ENCODE measurements around the gene TSPAN16. TPM values are rescaled to one million over a fixed set of nuclear protein-coding genes. Genes with fewer than 3 reads are reported as not detected.

Gene TSPAN16
- total RNA-seq, 1 experiment from 2014 or later = not detected

DNA sequence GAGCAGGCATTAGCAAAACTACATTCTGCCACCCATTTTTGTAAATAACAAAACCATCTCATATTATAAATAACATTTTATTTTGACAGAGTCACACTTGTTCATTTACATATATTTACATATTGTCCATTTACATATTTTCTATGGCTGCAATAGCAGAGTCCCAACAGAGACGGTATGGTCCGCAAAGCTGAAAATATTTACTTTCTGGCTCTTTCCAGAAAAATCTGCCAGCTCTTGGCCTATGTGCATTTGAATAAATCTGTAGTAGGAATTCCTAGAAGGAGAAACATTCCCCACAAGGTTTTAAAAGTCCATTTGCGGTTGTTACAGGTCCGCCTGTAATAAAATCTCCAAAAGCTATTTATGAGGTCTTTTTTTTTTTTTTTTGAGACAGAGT lies 5.7 kb upstream of the TSPAN16 start:
- TF ChIP-seq KAT7 (CRISPR knock-in tag; IDR thresholded peaks at IDR 0.05; ENCODE audit: borderline replicate concordance) (no peak), ETV6 (CRISPR knock-in tag; IDR thresholded peaks at IDR 0.05) (no peak)
- TF ChIP-seq, protein P1, sequence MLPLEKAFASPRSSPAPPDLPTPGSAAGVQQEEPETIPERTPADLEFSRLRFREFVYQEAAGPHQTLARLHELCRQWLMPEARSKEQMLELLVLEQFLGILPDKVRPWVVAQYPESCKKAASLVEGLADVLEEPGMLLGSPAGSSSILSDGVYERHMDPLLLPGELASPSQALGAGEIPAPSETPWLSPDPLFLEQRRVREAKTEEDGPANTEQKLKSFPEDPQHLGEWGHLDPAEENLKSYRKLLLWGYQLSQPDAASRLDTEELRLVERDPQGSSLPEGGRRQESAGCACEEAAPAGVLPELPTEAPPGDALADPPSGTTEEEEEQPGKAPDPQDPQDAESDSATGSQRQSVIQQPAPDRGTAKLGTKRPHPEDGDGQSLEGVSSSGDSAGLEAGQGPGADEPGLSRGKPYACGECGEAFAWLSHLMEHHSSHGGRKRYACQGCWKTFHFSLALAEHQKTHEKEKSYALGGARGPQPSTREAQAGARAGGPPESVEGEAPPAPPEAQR (CRISPR knock-in tag; IDR thresholded peaks at IDR 0.05) = no peak
- TF ChIP-seq, protein P2, sequence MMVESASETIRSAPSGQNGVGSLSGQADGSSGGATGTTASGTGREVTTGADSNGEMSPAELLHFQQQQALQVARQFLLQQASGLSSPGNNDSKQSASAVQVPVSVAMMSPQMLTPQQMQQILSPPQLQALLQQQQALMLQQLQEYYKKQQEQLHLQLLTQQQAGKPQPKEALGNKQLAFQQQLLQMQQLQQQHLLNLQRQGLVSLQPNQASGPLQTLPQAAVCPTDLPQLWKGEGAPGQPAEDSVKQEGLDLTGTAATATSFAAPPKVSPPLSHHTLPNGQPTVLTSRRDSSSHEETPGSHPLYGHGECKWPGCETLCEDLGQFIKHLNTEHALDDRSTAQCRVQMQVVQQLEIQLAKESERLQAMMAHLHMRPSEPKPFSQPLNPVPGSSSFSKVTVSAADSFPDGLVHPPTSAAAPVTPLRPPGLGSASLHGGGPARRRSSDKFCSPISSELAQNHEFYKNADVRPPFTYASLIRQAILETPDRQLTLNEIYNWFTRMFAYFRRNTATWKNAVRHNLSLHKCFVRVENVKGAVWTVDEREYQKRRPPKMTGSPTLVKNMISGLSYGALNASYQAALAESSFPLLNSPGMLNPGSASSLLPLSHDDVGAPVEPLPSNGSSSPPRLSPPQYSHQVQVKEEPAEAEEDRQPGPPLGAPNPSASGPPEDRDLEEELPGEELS (CRISPR knock-in tag; IDR thresholded peaks at IDR 0.05) = no peak
- TF ChIP-seq, protein P3, sequence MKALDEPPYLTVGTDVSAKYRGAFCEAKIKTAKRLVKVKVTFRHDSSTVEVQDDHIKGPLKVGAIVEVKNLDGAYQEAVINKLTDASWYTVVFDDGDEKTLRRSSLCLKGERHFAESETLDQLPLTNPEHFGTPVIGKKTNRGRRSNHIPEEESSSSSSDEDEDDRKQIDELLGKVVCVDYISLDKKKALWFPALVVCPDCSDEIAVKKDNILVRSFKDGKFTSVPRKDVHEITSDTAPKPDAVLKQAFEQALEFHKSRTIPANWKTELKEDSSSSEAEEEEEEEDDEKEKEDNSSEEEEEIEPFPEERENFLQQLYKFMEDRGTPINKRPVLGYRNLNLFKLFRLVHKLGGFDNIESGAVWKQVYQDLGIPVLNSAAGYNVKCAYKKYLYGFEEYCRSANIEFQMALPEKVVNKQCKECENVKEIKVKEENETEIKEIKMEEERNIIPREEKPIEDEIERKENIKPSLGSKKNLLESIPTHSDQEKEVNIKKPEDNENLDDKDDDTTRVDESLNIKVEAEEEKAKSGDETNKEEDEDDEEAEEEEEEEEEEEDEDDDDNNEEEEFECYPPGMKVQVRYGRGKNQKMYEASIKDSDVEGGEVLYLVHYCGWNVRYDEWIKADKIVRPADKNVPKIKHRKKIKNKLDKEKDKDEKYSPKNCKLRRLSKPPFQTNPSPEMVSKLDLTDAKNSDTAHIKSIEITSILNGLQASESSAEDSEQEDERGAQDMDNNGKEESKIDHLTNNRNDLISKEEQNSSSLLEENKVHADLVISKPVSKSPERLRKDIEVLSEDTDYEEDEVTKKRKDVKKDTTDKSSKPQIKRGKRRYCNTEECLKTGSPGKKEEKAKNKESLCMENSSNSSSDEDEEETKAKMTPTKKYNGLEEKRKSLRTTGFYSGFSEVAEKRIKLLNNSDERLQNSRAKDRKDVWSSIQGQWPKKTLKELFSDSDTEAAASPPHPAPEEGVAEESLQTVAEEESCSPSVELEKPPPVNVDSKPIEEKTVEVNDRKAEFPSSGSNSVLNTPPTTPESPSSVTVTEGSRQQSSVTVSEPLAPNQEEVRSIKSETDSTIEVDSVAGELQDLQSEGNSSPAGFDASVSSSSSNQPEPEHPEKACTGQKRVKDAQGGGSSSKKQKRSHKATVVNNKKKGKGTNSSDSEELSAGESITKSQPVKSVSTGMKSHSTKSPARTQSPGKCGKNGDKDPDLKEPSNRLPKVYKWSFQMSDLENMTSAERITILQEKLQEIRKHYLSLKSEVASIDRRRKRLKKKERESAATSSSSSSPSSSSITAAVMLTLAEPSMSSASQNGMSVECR (CRISPR knock-in tag; IDR thresholded peaks at IDR 0.05; ENCODE audit: borderline replicate concordance) = no peak
- TF ChIP-seq, protein P4, sequence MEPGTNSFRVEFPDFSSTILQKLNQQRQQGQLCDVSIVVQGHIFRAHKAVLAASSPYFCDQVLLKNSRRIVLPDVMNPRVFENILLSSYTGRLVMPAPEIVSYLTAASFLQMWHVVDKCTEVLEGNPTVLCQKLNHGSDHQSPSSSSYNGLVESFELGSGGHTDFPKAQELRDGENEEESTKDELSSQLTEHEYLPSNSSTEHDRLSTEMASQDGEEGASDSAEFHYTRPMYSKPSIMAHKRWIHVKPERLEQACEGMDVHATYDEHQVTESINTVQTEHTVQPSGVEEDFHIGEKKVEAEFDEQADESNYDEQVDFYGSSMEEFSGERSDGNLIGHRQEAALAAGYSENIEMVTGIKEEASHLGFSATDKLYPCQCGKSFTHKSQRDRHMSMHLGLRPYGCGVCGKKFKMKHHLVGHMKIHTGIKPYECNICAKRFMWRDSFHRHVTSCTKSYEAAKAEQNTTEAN (CRISPR knock-in tag; IDR thresholded peaks at IDR 0.05) = no peak
- TF ChIP-seq, protein P5, sequence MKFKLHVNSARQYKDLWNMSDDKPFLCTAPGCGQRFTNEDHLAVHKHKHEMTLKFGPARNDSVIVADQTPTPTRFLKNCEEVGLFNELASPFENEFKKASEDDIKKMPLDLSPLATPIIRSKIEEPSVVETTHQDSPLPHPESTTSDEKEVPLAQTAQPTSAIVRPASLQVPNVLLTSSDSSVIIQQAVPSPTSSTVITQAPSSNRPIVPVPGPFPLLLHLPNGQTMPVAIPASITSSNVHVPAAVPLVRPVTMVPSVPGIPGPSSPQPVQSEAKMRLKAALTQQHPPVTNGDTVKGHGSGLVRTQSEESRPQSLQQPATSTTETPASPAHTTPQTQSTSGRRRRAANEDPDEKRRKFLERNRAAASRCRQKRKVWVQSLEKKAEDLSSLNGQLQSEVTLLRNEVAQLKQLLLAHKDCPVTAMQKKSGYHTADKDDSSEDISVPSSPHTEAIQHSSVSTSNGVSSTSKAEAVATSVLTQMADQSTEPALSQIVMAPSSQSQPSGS (CRISPR knock-in tag; IDR thresholded peaks at IDR 0.05; ENCODE audit: borderline replicate concordance, low read depth) = no peak
- Mint-ChIP-seq H3K4me3 (no peak overlapping the region), H3K36me3 (no peaks in the 10 kb centered on the region), H3K9me3 (no peaks in the 10 kb centered on the region), H3K27me3 (ENCODE audit: low read depth) (no peaks in the 10 kb centered on the region), H3K27ac (no peak overlapping the region), H3K4me1 (peaks cover 4% of the 10 kb centered on the region)
- DNase-seq (ENCODE audit: low spot score) (no peak), ATAC-seq (no peak)
- ChIA-PET CTCF (interaction anchor here (0.5 to 1.5 kb wide), 7 partner anchors 11 to 432 kb away, joined by 3 to 4 read pairs (median 3); no protein-coding TSS in a partner anchor), POLR2A (interaction anchor here (0.6 kb wide), 1 partner anchor 198 kb away, joined by 3 read pairs; no protein-coding TSS in a partner anchor)

DNA sequence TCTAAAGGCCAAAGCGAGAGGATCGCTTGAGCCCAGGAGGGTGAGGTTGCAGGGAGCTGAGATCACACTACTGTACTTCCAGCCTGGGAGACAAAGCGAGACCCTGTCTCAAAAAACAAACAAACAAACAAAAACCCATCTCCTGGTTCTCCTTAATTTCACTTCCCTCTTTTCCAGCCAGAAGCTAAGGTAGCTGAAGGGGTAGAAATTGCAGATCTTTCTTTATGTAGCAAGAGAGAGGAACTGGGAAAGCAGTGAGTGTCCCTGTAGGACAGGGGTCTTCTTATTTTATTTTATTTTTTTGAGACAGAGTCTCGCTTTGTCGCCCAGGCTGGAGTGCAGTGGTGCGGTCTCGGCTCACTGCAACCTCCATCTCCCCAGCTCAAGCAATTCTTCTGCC lies 4.5 kb upstream of the TSPAN16 start:
- H3K36me3 Mint-ChIP-seq = no peaks in the 10 kb centered on the region
- no peaks in the 10 kb centered on the region for H3K9me3 Mint-ChIP-seq
- ChIA-PET CTCF (interaction anchor here (1.0 to 1.3 kb wide), 2 partner anchors 48 to 70 kb away, joined by 3 to 8 read pairs; no protein-coding TSS in a partner anchor), POLR2A (no interaction called here)
- no peak overlapping the region for H3K27ac Mint-ChIP-seq
- ATAC-seq = no peak
- H3K27me3 Mint-ChIP-seq (ENCODE audit: low read depth) = no peaks in the 10 kb centered on the region; the same call in 1 of the 2 replicates
- TF ChIP-seq, protein P6, sequence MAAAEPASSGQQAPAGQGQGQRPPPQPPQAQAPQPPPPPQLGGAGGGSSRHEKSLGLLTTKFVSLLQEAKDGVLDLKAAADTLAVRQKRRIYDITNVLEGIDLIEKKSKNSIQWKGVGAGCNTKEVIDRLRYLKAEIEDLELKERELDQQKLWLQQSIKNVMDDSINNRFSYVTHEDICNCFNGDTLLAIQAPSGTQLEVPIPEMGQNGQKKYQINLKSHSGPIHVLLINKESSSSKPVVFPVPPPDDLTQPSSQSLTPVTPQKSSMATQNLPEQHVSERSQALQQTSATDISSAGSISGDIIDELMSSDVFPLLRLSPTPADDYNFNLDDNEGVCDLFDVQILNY (CRISPR knock-in tag; IDR thresholded peaks at IDR 0.05) = no peak
- TF ChIP-seq, protein P3 (CRISPR knock-in tag; IDR thresholded peaks at IDR 0.05; ENCODE audit: borderline replicate concordance) = no peak
- TF ChIP-seq, protein P7, sequence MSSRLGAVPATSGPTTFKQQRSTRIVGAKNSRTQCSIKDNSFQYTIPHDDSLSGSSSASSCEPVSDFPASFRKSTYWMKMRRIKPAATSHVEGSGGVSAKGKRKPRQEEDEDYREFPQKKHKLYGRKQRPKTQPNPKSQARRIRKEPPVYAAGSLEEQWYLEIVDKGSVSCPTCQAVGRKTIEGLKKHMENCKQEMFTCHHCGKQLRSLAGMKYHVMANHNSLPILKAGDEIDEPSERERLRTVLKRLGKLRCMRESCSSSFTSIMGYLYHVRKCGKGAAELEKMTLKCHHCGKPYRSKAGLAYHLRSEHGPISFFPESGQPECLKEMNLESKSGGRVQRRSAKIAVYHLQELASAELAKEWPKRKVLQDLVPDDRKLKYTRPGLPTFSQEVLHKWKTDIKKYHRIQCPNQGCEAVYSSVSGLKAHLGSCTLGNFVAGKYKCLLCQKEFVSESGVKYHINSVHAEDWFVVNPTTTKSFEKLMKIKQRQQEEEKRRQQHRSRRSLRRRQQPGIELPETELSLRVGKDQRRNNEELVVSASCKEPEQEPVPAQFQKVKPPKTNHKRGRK (CRISPR knock-in tag; IDR thresholded peaks at IDR 0.05; ENCODE audit: borderline replicate concordance) = no peak
- peaks cover 7% of the 10 kb centered on the region for H3K4me1 Mint-ChIP-seq
- no peak overlapping the region for H3K4me3 Mint-ChIP-seq
- DNase-seq (ENCODE audit: low spot score) = no peak

Data from WTC11 (cell line).